ENCODE measurements around the gene TPX2.

- TF ChIP-seq CTCF (IDR thresholded peaks at IDR 0.05) = no peak
- TF ChIP-seq EZH2 (IDR thresholded peaks at IDR 0.05; ENCODE audit: borderline replicate concordance, insufficient read depth, low read depth, low read length, poor library complexity, severe bottlenecking) = no peak
These were observed 73.0 kb downstream of the TPX2 start for GRCh38 chr20:31811796-31812728.

All from B cell (primary cell).